ENCODE measurements around the gene MBLAC2. TPM values are rescaled to one million over a fixed set of nuclear protein-coding genes. Genes with fewer than 3 reads are reported as not detected.

MBLAC2 gene
- total and polyA plus RNA-seq, 8 donors = under 0.01 to 4.9 (median 1.9) TPM

DNA sequence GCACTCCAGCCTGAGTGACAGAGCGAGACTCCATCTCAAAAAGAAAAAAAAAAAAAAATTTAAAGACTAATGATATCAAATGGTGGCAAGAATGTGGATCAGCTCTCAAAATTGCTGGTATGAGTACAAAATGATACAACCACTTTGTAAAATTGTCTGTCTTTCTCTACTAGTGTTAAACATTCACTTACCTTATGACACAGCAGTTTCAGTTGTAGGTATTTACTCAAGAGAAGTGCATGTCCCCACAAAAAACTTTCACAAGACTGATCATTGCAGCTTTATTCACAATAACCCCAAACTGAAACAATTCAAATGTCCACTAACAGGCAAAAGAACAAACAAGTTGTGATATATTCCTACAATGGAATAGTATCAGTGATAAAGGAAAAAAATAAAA lies 50.3 kb downstream of the MBLAC2 start:
- intact Hi-C loops (cut with DNase I; ENCODE audit: low total_unique reads) = no loop called here
- no peaks in the 10 kb centered on the region for H3K9me3 ChIP-seq
- H3K4me1 ChIP-seq = no peaks in the 10 kb centered on the region
- 85 to 100% (median 94%) methylated on average over 1 of the region's 1 CpG for WGBS, 5 donors
- DNase-seq = no peak
- H3K36me3 ChIP-seq = no peaks in the 10 kb centered on the region
- H3K27me3 ChIP-seq = no peaks in the 10 kb centered on the region
- H3K27ac ChIP-seq = no peak overlapping the region
- no peak overlapping the region for H3K4me3 ChIP-seq
- no peak for TF ChIP-seq POLR2A (IDR thresholded peaks at IDR 0.05)
- no peak for TF ChIP-seq POLR2AphosphoS5 (IDR thresholded peaks at IDR 0.05)
- TF ChIP-seq EP300 (IDR thresholded peaks at IDR 0.05) = no peak
- TF ChIP-seq, protein P1, sequence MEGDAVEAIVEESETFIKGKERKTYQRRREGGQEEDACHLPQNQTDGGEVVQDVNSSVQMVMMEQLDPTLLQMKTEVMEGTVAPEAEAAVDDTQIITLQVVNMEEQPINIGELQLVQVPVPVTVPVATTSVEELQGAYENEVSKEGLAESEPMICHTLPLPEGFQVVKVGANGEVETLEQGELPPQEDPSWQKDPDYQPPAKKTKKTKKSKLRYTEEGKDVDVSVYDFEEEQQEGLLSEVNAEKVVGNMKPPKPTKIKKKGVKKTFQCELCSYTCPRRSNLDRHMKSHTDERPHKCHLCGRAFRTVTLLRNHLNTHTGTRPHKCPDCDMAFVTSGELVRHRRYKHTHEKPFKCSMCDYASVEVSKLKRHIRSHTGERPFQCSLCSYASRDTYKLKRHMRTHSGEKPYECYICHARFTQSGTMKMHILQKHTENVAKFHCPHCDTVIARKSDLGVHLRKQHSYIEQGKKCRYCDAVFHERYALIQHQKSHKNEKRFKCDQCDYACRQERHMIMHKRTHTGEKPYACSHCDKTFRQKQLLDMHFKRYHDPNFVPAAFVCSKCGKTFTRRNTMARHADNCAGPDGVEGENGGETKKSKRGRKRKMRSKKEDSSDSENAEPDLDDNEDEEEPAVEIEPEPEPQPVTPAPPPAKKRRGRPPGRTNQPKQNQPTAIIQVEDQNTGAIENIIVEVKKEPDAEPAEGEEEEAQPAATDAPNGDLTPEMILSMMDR (IDR thresholded peaks at IDR 0.05) = no peak

DNA sequence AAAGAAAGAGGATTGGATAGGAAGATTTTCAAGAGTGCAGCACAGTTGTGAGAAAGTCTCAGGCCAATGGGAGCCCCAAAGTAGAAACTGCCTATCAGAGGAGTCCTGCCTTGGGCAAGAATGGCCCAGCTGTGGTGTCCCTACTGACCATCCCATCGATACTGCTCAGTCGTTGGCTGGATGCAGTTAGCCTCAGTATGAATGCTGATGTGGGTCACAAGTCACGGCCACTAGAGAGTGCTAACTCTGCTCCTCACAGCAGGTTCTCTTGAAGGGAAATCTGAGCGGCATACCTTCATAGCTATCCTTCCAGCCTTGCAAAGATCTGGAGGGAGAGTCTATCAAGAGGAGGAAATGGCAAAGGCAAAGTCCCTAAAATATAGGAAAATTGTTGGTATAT lies 53.4 kb downstream of the MBLAC2 start:
- no peak for TF ChIP-seq POLR2A (IDR thresholded peaks at IDR 0.05)
- TF ChIP-seq, protein P1 (IDR thresholded peaks at IDR 0.05) = peak in 1 of 7 experiments; percentile 9
- TF ChIP-seq EP300 (IDR thresholded peaks at IDR 0.05) = no peak
- TF ChIP-seq POLR2AphosphoS5 (IDR thresholded peaks at IDR 0.05) = no peak
- WGBS, 5 donors = 17 to 31% (median 21%) methylated on average over 4 of the region's 4 CpGs
- no peak overlapping the region for H3K4me3 ChIP-seq
- H3K27ac ChIP-seq = no peak overlapping the region
- no peaks in the 10 kb centered on the region for H3K9me3 ChIP-seq
- H3K4me1 ChIP-seq = no peaks in the 10 kb centered on the region
- intact Hi-C loops (cut with DNase I; ENCODE audit: low total_unique reads) = no loop called here
- no peaks in the 10 kb centered on the region for H3K36me3 ChIP-seq
- DNase-seq = peak; percentile 28 to 29
- H3K27me3 ChIP-seq = no peaks in the 10 kb centered on the region

DNA sequence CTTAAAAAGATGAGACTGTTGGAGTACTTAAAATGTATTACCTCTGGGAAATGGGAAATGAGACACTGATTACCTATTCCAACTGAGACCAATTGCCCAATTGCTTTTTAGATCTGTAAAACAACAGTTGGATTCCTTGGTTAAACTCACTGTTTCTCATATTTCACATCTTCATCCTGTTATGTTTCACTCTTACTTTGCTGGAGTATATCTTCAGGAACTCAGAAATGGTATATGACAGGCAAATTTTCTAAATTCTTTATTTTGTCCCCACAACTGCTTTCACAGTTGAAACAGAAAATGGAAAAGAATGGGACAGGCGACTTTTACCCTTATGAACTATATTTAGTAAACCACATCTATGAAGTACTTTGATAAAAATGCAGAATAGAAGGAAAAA lies 56.4 kb downstream of the MBLAC2 start:
- intact Hi-C loops (cut with DNase I; ENCODE audit: low total_unique reads) = no loop called here
- 80 to 89% (median 88%) methylated on average over 1 of the region's 1 CpG for WGBS, 5 donors
- Histone ChIP-seq H3K4me3 (no peak overlapping the region), H3K27me3 (no peaks in the 10 kb centered on the region), H3K36me3 (no peaks in the 10 kb centered on the region), H3K9me3 (no peaks in the 10 kb centered on the region), H3K4me1 (no peaks in the 10 kb centered on the region), H3K27ac (no peak overlapping the region)
- no peak for DNase-seq
- TF ChIP-seq POLR2AphosphoS5 (IDR thresholded peaks at IDR 0.05) = no peak
- TF ChIP-seq, protein P1 (IDR thresholded peaks at IDR 0.05) = no peak
- TF ChIP-seq EP300 (IDR thresholded peaks at IDR 0.05) = no peak
- TF ChIP-seq POLR2A (IDR thresholded peaks at IDR 0.05) = no peak

DNA sequence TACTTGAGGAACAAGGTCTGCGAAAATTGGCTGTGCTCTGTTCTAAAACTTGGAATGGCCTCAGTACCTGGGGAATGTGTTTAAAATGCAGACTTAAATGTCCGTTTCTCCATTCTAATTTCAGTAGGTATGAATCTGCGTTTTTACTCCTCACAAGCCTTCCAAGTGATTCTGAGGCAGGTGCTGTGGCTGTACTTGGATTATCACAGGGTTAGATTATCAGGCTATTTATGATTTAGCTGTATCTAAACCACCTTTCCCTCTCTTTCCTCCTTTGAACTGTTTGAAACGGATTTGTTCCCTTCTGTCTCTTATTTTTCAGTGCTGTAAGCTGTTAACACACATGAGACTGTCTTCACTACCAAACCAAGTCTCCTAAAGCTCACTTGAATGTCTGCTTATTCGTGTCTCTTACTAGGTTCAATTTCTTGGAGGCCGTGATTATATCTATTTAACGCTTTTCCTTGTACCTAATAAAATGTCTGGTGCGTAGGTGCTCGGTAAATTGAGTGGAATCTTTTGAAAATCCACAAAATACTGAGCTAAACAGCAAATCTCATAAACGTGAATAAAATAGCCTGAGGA lies 64.3 kb downstream of the MBLAC2 start:
- no peak for DNase-seq
- Histone ChIP-seq H3K4me1 (peaks cover 6 to 32% (median 12%) of the 10 kb centered on the region in 4 donors), H3K36me3 (peaks cover 0 to 8% (median 0%) of the 10 kb centered on the region in 4 donors), H3K27ac (peak overlapping the region; percentile 83 to 98 (median 96)), H3K9me3 (no peaks in the 10 kb centered on the region), H3K27me3 (no peaks in the 10 kb centered on the region), H3K4me3 (peak overlapping the region; percentile 76 to 86 (median 80))
- TF ChIP-seq POLR2A (IDR thresholded peaks at IDR 0.05) = no peak
- TF ChIP-seq EP300 (IDR thresholded peaks at IDR 0.05) = no peak
- TF ChIP-seq, protein P1 (IDR thresholded peaks at IDR 0.05) = no peak
- TF ChIP-seq POLR2AphosphoS5 (IDR thresholded peaks at IDR 0.05) = no peak
- intact Hi-C loops (cut with DNase I; ENCODE audit: low total_unique reads) = no loop called here
- 0 to 4% (median 1%) methylated on average over 10 of the region's 10 CpGs for WGBS, 5 donors

Data from stomach (tissue), 9 donors.